22Rv1 (cell line): ENCODE measurements around the gene MSL3B.

Experiments
- ZFX ChIP-seq: fragments of 450-650 bp; IDR thresholded peaks from 2 replicates; pipeline ENCODE4 v1.6.1; 2017; ENCODE audit warnings: antibody characterized with exemption, borderline replicate concordance
- TF ChIP-seq, protein P1 (sequence below): fragments of 450-650 bp; IDR thresholded peaks from 2 replicates; pipeline ENCODE4 v1.5.1; 2017; ENCODE audit warnings: mild to moderate bottlenecking

DNA sequence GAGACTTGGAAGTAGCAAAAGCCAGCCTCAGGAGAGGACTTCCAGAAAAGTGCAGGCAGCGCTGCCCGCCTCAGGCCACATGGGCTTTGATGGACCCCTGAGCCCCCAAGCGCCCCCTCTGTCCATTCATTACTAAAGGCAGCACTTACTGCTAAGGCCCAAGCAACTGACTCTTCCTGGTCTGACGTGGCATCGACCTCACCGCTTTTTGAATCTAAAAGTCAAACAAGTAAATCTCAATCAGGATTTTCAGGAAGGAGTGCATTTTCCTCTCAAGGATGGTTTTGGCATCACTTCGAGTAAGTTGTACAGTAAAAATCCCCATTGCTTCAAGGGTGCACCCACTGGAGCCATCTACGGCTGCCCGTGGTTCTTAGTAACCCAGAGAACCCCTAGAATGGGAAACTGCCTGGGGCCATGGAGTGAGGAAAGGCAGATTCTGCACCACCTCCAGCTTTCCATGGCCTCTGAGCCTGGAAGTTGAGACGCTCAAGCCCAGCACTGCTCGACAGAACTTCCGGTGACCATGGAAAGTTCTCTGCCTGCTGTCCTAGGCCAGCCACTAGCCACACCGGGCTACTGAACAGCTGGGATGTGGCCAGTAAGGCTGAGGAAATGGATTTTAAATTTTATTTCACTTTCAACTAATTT, 20.8 kb downstream of the MSL3B start:
- TF ChIP-seq, protein P1, sequence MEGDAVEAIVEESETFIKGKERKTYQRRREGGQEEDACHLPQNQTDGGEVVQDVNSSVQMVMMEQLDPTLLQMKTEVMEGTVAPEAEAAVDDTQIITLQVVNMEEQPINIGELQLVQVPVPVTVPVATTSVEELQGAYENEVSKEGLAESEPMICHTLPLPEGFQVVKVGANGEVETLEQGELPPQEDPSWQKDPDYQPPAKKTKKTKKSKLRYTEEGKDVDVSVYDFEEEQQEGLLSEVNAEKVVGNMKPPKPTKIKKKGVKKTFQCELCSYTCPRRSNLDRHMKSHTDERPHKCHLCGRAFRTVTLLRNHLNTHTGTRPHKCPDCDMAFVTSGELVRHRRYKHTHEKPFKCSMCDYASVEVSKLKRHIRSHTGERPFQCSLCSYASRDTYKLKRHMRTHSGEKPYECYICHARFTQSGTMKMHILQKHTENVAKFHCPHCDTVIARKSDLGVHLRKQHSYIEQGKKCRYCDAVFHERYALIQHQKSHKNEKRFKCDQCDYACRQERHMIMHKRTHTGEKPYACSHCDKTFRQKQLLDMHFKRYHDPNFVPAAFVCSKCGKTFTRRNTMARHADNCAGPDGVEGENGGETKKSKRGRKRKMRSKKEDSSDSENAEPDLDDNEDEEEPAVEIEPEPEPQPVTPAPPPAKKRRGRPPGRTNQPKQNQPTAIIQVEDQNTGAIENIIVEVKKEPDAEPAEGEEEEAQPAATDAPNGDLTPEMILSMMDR = no peak
- TF ChIP-seq ZFX = no peak
